GM12865 (cell line): ENCODE measurements around the gene PANX2.

Experiments used
- DNase-seq: peaks from one replicate; pipeline ENCODE4 v3.0.0; 2010; ENCODE audit warnings: low read depth
- H3K4me3 ChIP-seq: 2 replicates; pipeline ENCODE4 v1.5.1; 2011; ENCODE audit warnings: mild to moderate bottlenecking, low read depth, low read length, control low read depth
- CTCF ChIP-seq: IDR thresholded peaks from 2 replicates; pipeline ENCODE4 v1.5.1; 2011; ENCODE audit warnings: low read length, control low read depth, low read depth, inconsistent platforms; ENCODE audit not compliant: insufficient read depth; ENCODE audit errors: missing control alignments

The PANX2 gene

GRCh38 chr22:50178871-50179869, 8.6 kb downstream of the PANX2 start:
- DNase-seq, result no peak
- no peak for TF ChIP-seq CTCF

GRCh38 chr22:50179937-50180726, 9.6 kb downstream of the PANX2 start:
- H3K4me3 ChIP-seq, result no peak overlapping the region
- TF ChIP-seq CTCF, result no peak
- DNase-seq, result no peak

More at GRCh38 chr22:50178871-50179869, 8.6 kb downstream of the PANX2 start:
- H3K4me3 ChIP-seq, result no peak overlapping the region

GRCh38 chr22:50180727-50181521, 10.4 kb downstream of the PANX2 start:
- H3K4me3 ChIP-seq, result no peak overlapping the region
- no peak for DNase-seq
- no peak for TF ChIP-seq CTCF

- no peak overlapping the region for H3K4me3 ChIP-seq
- TF ChIP-seq CTCF, result no peak
- DNase-seq, result no peak
Measured at GRCh38 chr22:50182176-50183081, 11.9 kb downstream of the PANX2 start.

GRCh38 chr22:50183141-50183971, 12.8 kb downstream of the PANX2 start:
- no peak overlapping the region for H3K4me3 ChIP-seq
- DNase-seq, result no peak
- TF ChIP-seq CTCF, result no peak
